Endothelial cell of umbilical vein (primary cell): ENCODE measurements around the gene FSTL4. TPM values are rescaled to one million over a fixed set of nuclear protein-coding genes. Genes with fewer than 3 reads are reported as not detected.

ENCODE experiments used
- BruUV-seq: library from RNA; stranded (reverse); fragments of 400-500 nt; replicated peaks from 2 replicates; lab custom pipeline; 2021; lab: Mats Ljungman, UMichigan
- CTCF ChIA-PET: fragments of 300-600, 350-600 bp; sonication (Branson Sonifier 250); formaldehyde crosslinking; loops from one replicate; lab custom pipeline; 2021; ENCODE audit warnings: antibody characterized with exemption, inconsistent platforms; lab: Charles Lee
- POLR2A ChIA-PET: fragments of 300-600, 350-600 bp; sonication (Branson Sonifier 250); formaldehyde crosslinking; loops from one replicate; lab custom pipeline; 2021; ENCODE audit warnings: antibody characterized with exemption, inconsistent platforms; lab: Charles Lee
- DNase-seq: peaks from one replicate; pipeline ENCODE4 v3.0.0-alpha.2; 2011; ENCODE audit warnings: low read depth, low spot score
- FAIRE-seq: peaks from 2 replicates; lab custom pipeline; 2011; peaks lifted over from hg19 to GRCh38; lab: Jason Lieb, UNC
- H2AFZ ChIP-seq: 2 replicates; pipeline ENCODE4 v1.6.0; 2012; ENCODE audit warnings: low read depth, low read length, control low read depth, inconsistent platforms
- H3K27ac ChIP-seq: 2 replicates; pipeline ENCODE4 v1.5.1; 2011; ENCODE audit warnings: low read depth, mild to moderate bottlenecking, control low read depth, low read length, moderate library complexity; ENCODE audit not compliant: insufficient read depth
- H3K27me3 ChIP-seq, 2 experiments: 2 replicates each; pipeline versions ENCODE4 v1.6.0 to v1.6.1; 2011; ENCODE audit warnings: low read length in 2 of 2, mixed read lengths in 1 of 2; ENCODE audit not compliant: control insufficient read depth in 2 of 2, insufficient read depth in 2 of 2
- H3K36me3 ChIP-seq, 2 experiments: 2 replicates in 1 of 2; 3 replicates in 1 of 2; pipeline ENCODE4 v1.5.1; 2011; ENCODE audit warnings: low read length in 2 of 2, mild to moderate bottlenecking in 1 of 2, moderate library complexity in 1 of 2; ENCODE audit not compliant: control insufficient read depth in 2 of 2, insufficient read depth in 2 of 2; ENCODE audit errors: extremely low read depth in 1 of 2
- H3K4me1 ChIP-seq: 3 replicates; pipeline ENCODE4 v1.5.1; 2011; ENCODE audit warnings: mild to moderate bottlenecking, low read length; ENCODE audit not compliant: control insufficient read depth, insufficient read depth; ENCODE audit errors: extremely low read depth
- H3K4me2 ChIP-seq: 2 replicates; pipeline ENCODE4 v1.6.1; 2011; ENCODE audit warnings: low read length, control low read depth, mixed read lengths; ENCODE audit not compliant: insufficient read depth
- H3K4me3 ChIP-seq, 3 experiments: fragments of 200-600 bp in 1 of 3; sonication (generic), shearing (Covaris generic) in 1 of 3; replicated peaks in 1 of 3; 2 replicates each; pipeline ENCODE4 v1.5.1; 2011 to 2016; ENCODE audit warnings: control low read depth in 3 of 3, low read length in 3 of 3, mild to moderate bottlenecking in 2 of 3, inconsistent platforms in 1 of 3, low read depth in 1 of 3, moderate library complexity in 1 of 3; ENCODE audit not compliant: insufficient read depth in 1 of 3
- H3K79me2 ChIP-seq: 2 replicates; pipeline ENCODE4 v1.6.0; 2012; ENCODE audit warnings: low read length, inconsistent platforms; ENCODE audit not compliant: control insufficient read depth, insufficient read depth
- H3K9ac ChIP-seq: replicated peaks from 2 replicates; pipeline ENCODE3; 2011; ENCODE audit warnings: low read length, control low read depth; ENCODE audit not compliant: insufficient read depth; ENCODE audit errors: extremely low read depth
- H3K9me1 ChIP-seq: replicated peaks from 3 replicates; pipeline ENCODE4 v1.6.0; 2011; ENCODE audit warnings: mild to moderate bottlenecking, low read length; ENCODE audit not compliant: control insufficient read depth, insufficient read depth; ENCODE audit errors: extremely low read depth
- H3K9me3 ChIP-seq: replicated peaks from 2 replicates; pipeline ENCODE4 v1.5.1; 2012; ENCODE audit warnings: low read length, inconsistent platforms; ENCODE audit not compliant: control insufficient read depth, insufficient read depth
- H4K20me1 ChIP-seq: replicated peaks from 2 replicates; pipeline ENCODE3; 2011; ENCODE audit warnings: mild to moderate bottlenecking, low read length; ENCODE audit not compliant: control insufficient read depth, insufficient read depth; ENCODE audit errors: extremely low read depth
- EZH2 ChIP-seq: IDR thresholded peaks from 2 replicates; pipeline ENCODE4 v1.6.1; 2012; ENCODE audit warnings: borderline replicate concordance, low read depth, mild to moderate bottlenecking, moderate library complexity, low read length, inconsistent platforms; ENCODE audit not compliant: severe bottlenecking
- FOS ChIP-seq: IDR thresholded peaks from 2 replicates; pipeline ENCODE4 v1.6.1; 2011; ENCODE audit warnings: mild to moderate bottlenecking, low read length, moderate library complexity, borderline replicate concordance; ENCODE audit not compliant: insufficient read depth
- GATA2 ChIP-seq: IDR thresholded peaks from 2 replicates; pipeline ENCODE4 v1.7.0; 2011; ENCODE audit warnings: low read depth, mild to moderate bottlenecking, moderate library complexity, mixed read lengths, low read length; ENCODE audit not compliant: insufficient read length, insufficient read depth
- JUN ChIP-seq: IDR thresholded peaks from 2 replicates; pipeline ENCODE4 v1.6.1; 2011; ENCODE audit warnings: borderline replicate concordance, low read depth; ENCODE audit not compliant: insufficient read length, insufficient read depth
- MYC ChIP-seq: IDR thresholded peaks from one replicate; pipeline ENCODE4 v1.6.1; 2011; ENCODE audit warnings: mild to moderate bottlenecking, low read depth, low read length
- POLR2A ChIP-seq: IDR thresholded peaks from 2 replicates; pipeline ENCODE4 v1.6.1; 2012; ENCODE audit warnings: low read depth, mild to moderate bottlenecking, control low read depth, low read length
- POLR2AphosphoS5 ChIP-seq: IDR thresholded peaks from 2 replicates; pipeline ENCODE4 v1.6.1; 2012; ENCODE audit warnings: low read depth, mild to moderate bottlenecking, control low read depth, low read length, moderate library complexity; ENCODE audit not compliant: insufficient read depth
- dilution Hi-C: fragments of 300-500 bp; cut with MboI; formaldehyde crosslinking; loops from one replicate; pipeline ENCODE4 v1.15.0; 2019; ENCODE audit warnings: low sequenced_read_pairs; ENCODE audit not compliant: extremely low pct_ligation_motif_present
- intact Hi-C: fragments of 100-400 bp; cut with micrococcal nuclease; formaldehyde crosslinking; loops from one replicate; pipeline ENCODE4 v1.10.0; 2022
- polyA plus RNA-seq, 4 experiments: library from polyadenylated mRNA; depleted of rRNA in 3 of 4; stranded (reverse) in 3 of 4; unstranded in 1 of 4; fragments of >200 nt; gene quantifications; 2 replicates each; pipeline versions ENCODE4 v1.2.1 to v1.2.3, GENCODE V29; 2011 to 2012; ENCODE audit warnings: missing spikeins in 1 of 4
- total RNA-seq: library from RNA; stranded (reverse); gene quantifications from 2 replicates; pipeline ENCODE4 v1.2.3, GENCODE V29; 2021
- TF ChIP-seq, protein P1 (sequence below): IDR thresholded peaks from 2 replicates; pipeline ENCODE4 v1.6.1; 2011; ENCODE audit not compliant: insufficient read depth, insufficient read length
- TF ChIP-seq, protein P2 (sequence below), 2 donors: IDR thresholded peaks; 1 replicate in 1 of 2; 2 replicates in 1 of 2; pipeline ENCODE4 v1.5.1; 2011; ENCODE audit warnings: low read length in 2 of 2, mild to moderate bottlenecking in 2 of 2, moderate library complexity in 2 of 2, control low read depth in 1 of 2, inconsistent platforms in 1 of 2, low read depth in 1 of 2; ENCODE audit not compliant: insufficient read depth in 1 of 2; ENCODE audit errors: extremely low read depth in 1 of 2

Gene FSTL4
- total and polyA plus RNA-seq, 2 donors (not counting 3 experiments of a cell fraction or from before 2014, with no cell fraction given), result 0.18 TPM; not detected in 1

DNA sequence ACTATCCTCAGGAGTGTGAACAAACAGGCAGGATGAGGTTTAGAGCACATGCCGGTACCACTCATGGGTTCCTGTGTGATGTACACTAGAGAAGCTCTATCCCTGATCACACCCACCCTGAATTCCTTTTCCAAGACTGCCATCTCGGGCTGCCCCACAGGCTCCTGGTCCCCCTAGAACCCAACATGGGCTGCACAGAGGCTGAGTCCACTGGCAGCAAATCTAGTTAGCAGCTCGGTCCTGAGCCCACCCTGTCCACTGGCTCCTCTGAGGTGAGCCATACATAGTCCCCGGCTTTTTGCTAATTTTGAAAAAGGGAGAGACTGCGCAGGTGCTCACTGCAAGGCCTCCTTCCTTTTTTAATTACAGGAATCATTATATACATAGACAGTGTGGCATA lies 227.0 kb downstream of the FSTL4 start:
- H3K27me3 ChIP-seq, result peaks cover 2 to 7% of the 10 kb centered on the region in 2 experiments
- intact Hi-C loops (no loop called here), dilution Hi-C loops (no loop called here)
- ChIA-PET POLR2A (no interaction called here), CTCF (no interaction called here)
- no peak overlapping the region for H3K27ac ChIP-seq
- H3K79me2 ChIP-seq, result no peaks in the 10 kb centered on the region
- no peak overlapping the region for H2AFZ ChIP-seq
- DNase-seq (no peak), FAIRE-seq (no peak)
- no peaks in the 10 kb centered on the region for H3K9me1 ChIP-seq
- H3K9ac ChIP-seq, result no peak overlapping the region
- no peaks in the 10 kb centered on the region for H3K4me1 ChIP-seq
- H3K4me2 ChIP-seq, result no peak overlapping the region
- no peaks in the 10 kb centered on the region for H3K9me3 ChIP-seq
- H3K4me3 ChIP-seq, result no peak overlapping the region
- no peaks in the 10 kb centered on the region for H4K20me1 ChIP-seq
- no TSS peak for BruUV-seq
- H3K36me3 ChIP-seq, result no peaks in the 10 kb centered on the region
- no peak for TF ChIP-seq EZH2
- no peak for TF ChIP-seq FOS

DNA sequence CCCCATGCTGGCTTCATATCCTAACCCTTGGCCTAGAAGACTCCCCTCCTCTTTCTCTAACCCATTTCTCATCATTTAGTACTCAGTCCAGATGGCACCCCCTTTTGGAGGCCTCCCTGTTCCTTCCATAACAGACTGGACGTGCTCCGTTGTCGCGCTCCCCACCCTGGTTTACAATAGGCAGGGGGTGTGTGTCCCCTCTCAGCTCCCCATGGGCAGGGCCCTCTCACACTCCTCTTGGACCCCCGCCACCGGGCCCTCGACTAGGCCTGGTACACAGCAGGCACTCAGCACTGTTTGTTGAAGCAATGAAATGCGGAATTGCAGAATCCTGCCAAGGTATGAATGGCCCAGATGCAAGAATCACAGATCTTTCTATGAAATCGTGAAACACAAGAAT lies 227.4 kb downstream of the FSTL4 start:
- H3K4me3 ChIP-seq, result no peak overlapping the region
- no peak overlapping the region for H3K9ac ChIP-seq
- no peaks in the 10 kb centered on the region for H3K9me1 ChIP-seq
- no peak for DNase-seq
- H3K4me2 ChIP-seq, result no peak overlapping the region
- POLR2A ChIA-PET, result no interaction called here
- TF ChIP-seq MYC (no peak), FOS (no peak), EZH2 (no peak), POLR2AphosphoS5 (no peak), POLR2A (no peak), GATA2 (no peak), JUN (no peak)
- TF ChIP-seq, protein P1, sequence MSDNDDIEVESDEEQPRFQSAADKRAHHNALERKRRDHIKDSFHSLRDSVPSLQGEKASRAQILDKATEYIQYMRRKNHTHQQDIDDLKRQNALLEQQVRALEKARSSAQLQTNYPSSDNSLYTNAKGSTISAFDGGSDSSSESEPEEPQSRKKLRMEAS, result no peak
- TF ChIP-seq, protein P2, sequence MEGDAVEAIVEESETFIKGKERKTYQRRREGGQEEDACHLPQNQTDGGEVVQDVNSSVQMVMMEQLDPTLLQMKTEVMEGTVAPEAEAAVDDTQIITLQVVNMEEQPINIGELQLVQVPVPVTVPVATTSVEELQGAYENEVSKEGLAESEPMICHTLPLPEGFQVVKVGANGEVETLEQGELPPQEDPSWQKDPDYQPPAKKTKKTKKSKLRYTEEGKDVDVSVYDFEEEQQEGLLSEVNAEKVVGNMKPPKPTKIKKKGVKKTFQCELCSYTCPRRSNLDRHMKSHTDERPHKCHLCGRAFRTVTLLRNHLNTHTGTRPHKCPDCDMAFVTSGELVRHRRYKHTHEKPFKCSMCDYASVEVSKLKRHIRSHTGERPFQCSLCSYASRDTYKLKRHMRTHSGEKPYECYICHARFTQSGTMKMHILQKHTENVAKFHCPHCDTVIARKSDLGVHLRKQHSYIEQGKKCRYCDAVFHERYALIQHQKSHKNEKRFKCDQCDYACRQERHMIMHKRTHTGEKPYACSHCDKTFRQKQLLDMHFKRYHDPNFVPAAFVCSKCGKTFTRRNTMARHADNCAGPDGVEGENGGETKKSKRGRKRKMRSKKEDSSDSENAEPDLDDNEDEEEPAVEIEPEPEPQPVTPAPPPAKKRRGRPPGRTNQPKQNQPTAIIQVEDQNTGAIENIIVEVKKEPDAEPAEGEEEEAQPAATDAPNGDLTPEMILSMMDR (IDR thresholded peaks at IDR 0.05; ENCODE audit: extremely low read depth in 1 of 2, insufficient read depth in 1 of 2, low read depth in 1 of 2, low read length in 2 of 2), result no peak
- CTCF ChIA-PET, result no interaction called here
- no peaks in the 10 kb centered on the region for H4K20me1 ChIP-seq
- dilution Hi-C loops (no loop called here), intact Hi-C loops (no loop called here)
- no peaks in the 10 kb centered on the region for H3K79me2 ChIP-seq
- BruUV-seq, result no TSS peak
- no peak overlapping the region for H2AFZ ChIP-seq
- no peak for FAIRE-seq
- H3K36me3 ChIP-seq, result no peaks in the 10 kb centered on the region
- H3K27me3 ChIP-seq, result peaks cover 2 to 6% of the 10 kb centered on the region in 2 experiments
- no peaks in the 10 kb centered on the region for H3K9me3 ChIP-seq
- H3K27ac ChIP-seq, result no peak overlapping the region
- no peaks in the 10 kb centered on the region for H3K4me1 ChIP-seq
